ENCODE data around the gene GPX1. TPM values are rescaled to one million over a fixed set of nuclear protein-coding genes. Genes with fewer than 3 reads are reported as not detected.

Gene GPX1
- total RNA-seq, 4 donors from 2014 or later: 155 to 485 (median 274) TPM

- no peaks in the 10 kb centered on the region for H3K27me3 ChIP-seq
- TF ChIP-seq POLR2A (IDR thresholded peaks at IDR 0.05): no peak
- TF ChIP-seq POLR2AphosphoS5 (IDR thresholded peaks at IDR 0.05): no peak
- intact Hi-C loops (cut with DNase I; ENCODE audit: low total_unique reads): no loop called here
- H3K27ac ChIP-seq: no peak overlapping the region
- in situ Hi-C loops (cut with MboI; ENCODE audit: low pct_ligation_motif_present in 1 of 4, low pct_unique_long_range_greater_than_20kb in 1 of 4, low sequenced_read_pairs in 3 of 4): loop anchor here in 2 of 4 donors (25.0 kb wide), 1 partner anchor 113 kb away; the partner anchor contains the start of gene NICN1 (in 2 of the 2)
- peaks cover 0 to 95% (median 26%) of the 10 kb centered on the region in 4 donors for H3K36me3 ChIP-seq
- 94% methylated on average over 7 of the region's 7 CpGs; no CpG with 5 or more reads in 1 of the 2 donors for WGBS, 2 donors (ENCODE audit: low coverage in 1 of 2)
- DNase-seq: no peak
- H3K4me3 ChIP-seq: no peak overlapping the region
- H3K9me3 ChIP-seq: no peaks in the 10 kb centered on the region
- no peaks in the 10 kb centered on the region for H3K4me1 ChIP-seq
Observed at GRCh38 chr3:49324768-49325167, 33.4 kb downstream of the GPX1 start.

DNA sequence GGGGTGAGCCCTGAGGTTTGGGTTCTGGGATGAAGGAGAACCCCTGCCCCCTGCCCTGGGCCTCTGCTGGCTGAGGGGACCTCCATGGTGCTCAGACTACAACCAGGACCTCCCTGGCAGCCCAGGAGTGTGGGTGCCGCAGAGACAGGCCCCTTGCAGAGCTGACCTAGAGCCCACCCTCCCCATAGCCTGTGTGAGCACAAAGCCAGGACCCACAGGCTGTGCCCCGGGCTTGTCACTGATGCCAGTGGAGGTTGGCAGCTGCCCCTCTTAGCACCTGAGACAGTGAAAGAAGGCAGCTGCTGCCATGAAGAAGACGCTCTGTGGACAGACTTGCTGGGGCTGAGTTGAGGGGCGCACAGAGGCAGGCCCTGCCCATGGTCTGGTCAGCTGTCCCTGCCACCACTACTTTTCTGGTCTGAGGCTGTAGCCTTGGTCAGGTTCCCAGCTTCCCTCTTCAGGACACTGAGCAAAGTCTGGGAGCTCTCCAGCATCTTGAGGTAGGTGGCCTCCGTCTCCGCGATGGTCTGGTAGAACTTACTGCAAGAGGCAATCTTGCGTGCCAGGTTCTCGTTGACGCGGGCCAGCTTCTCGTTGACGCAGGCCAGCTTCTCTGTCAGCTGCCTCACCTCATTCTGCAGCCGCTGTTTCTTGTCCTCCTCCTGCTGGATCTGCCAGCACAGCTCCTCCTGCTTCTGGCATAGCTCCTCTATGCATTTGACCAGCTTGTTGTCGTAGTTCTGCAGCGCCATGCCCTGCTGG lies 41.3 kb downstream of the GPX1 start:
- in situ Hi-C loops (cut with MboI; ENCODE audit: low pct_ligation_motif_present in 1 of 4, low pct_unique_long_range_greater_than_20kb in 1 of 4, low sequenced_read_pairs in 3 of 4) (no loop called here), intact Hi-C loops (cut with DNase I; ENCODE audit: low total_unique reads) (no loop called here)
- no peaks in the 10 kb centered on the region for H3K4me1 ChIP-seq
- peaks cover 0 to 46% (median 16%) of the 10 kb centered on the region in 4 donors for H3K36me3 ChIP-seq
- no peaks in the 10 kb centered on the region for H3K9me3 ChIP-seq
- H3K27ac ChIP-seq: peak overlapping the region in 3 of 4 donors; percentile 14 to 58 (median 39)
- peak; percentile 33 for DNase-seq
- H3K27me3 ChIP-seq: no peaks in the 10 kb centered on the region
- H3K4me3 ChIP-seq: no peak overlapping the region
- TF ChIP-seq POLR2AphosphoS5 (IDR thresholded peaks at IDR 0.05): peak in 2 of 3 donors; percentile 54 to 85
- TF ChIP-seq POLR2A (IDR thresholded peaks at IDR 0.05): no peak
- 83 to 96% methylated on average over 3 to 16 of the region's 16 CpGs for WGBS, 2 donors (ENCODE audit: low coverage in 1 of 2)

GRCh38 chr3:49313896-49314688 lies 44.1 kb downstream of the GPX1 start:
- in situ Hi-C loops (cut with MboI; ENCODE audit: low pct_ligation_motif_present in 1 of 4, low pct_unique_long_range_greater_than_20kb in 1 of 4, low sequenced_read_pairs in 3 of 4): no loop called here
- H3K4me1 ChIP-seq: no peaks in the 10 kb centered on the region
- H3K27me3 ChIP-seq: no peaks in the 10 kb centered on the region
- H3K27ac ChIP-seq: no peak overlapping the region
- whole genome bisulfite sequencing, 2 donors (ENCODE audit: low coverage in 1 of 2): 94 to 100% methylated on average over 1 of the region's 1 CpG
- H3K36me3 ChIP-seq: peaks cover 0 to 39% (median 18%) of the 10 kb centered on the region in 4 donors
- TF ChIP-seq POLR2AphosphoS5 (IDR thresholded peaks at IDR 0.05): no peak
- TF ChIP-seq, protein P1, sequence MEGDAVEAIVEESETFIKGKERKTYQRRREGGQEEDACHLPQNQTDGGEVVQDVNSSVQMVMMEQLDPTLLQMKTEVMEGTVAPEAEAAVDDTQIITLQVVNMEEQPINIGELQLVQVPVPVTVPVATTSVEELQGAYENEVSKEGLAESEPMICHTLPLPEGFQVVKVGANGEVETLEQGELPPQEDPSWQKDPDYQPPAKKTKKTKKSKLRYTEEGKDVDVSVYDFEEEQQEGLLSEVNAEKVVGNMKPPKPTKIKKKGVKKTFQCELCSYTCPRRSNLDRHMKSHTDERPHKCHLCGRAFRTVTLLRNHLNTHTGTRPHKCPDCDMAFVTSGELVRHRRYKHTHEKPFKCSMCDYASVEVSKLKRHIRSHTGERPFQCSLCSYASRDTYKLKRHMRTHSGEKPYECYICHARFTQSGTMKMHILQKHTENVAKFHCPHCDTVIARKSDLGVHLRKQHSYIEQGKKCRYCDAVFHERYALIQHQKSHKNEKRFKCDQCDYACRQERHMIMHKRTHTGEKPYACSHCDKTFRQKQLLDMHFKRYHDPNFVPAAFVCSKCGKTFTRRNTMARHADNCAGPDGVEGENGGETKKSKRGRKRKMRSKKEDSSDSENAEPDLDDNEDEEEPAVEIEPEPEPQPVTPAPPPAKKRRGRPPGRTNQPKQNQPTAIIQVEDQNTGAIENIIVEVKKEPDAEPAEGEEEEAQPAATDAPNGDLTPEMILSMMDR (IDR thresholded peaks at IDR 0.05): no peak
- no peak for DNase-seq
- H3K4me3 ChIP-seq: no peak overlapping the region
- no peaks in the 10 kb centered on the region for H3K9me3 ChIP-seq
- intact Hi-C loops (cut with DNase I; ENCODE audit: low total_unique reads): loop anchor here (5.0 kb wide), 1 partner anchor 1042 kb away; no protein-coding TSS in a partner anchor

DNA sequence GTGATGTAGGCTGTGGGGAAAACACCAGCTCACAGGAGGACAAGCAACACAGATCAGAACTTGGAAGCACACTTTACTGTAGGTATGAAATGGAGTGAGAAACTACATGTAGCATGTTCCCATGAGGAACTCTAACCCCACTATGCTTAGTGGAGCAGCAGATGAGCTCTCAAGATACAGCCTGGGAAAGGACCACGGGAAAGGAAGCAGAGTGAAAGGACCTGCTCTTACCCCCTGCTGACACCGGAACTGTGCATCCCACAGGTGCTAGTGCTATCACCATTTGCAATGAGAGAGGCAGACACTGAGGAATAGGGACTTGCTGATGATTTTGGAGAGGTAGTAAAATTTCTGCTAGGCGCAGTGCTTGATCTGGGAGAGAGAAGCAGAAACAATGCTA lies 46.9 kb downstream of the GPX1 start:
- Histone ChIP-seq H3K36me3 (peaks cover 0 to 30% (median 14%) of the 10 kb centered on the region in 4 donors), H3K27me3 (no peaks in the 10 kb centered on the region), H3K27ac (no peak overlapping the region), H3K4me1 (no peaks in the 10 kb centered on the region), H3K9me3 (no peaks in the 10 kb centered on the region), H3K4me3 (no peak overlapping the region)
- 96 to 98% methylated on average over 3 of the region's 3 CpGs for WGBS, 2 donors (ENCODE audit: low coverage in 1 of 2)
- TF ChIP-seq, protein P1 (IDR thresholded peaks at IDR 0.05): no peak
- TF ChIP-seq POLR2A (IDR thresholded peaks at IDR 0.05) (no peak), POLR2AphosphoS5 (IDR thresholded peaks at IDR 0.05) (no peak), EP300 (IDR thresholded peaks at IDR 0.05; ENCODE audit: low read depth) (no peak)
- in situ Hi-C loops (cut with MboI; ENCODE audit: low pct_ligation_motif_present in 1 of 4, low pct_unique_long_range_greater_than_20kb in 1 of 4, low sequenced_read_pairs in 3 of 4): no loop called here
- no peak for DNase-seq
- intact Hi-C loops (cut with DNase I; ENCODE audit: low total_unique reads): loop anchor here (5.0 kb wide), 1 partner anchor 1039 kb away; no protein-coding TSS in a partner anchor

GRCh38 chr3:49310677-49311076 lies 47.5 kb downstream of the GPX1 start:
- intact Hi-C loops (cut with DNase I; ENCODE audit: low total_unique reads): loop anchor here (5.0 kb wide), 1 partner anchor 1038 kb away; no protein-coding TSS in a partner anchor
- Histone ChIP-seq H3K4me1 (no peaks in the 10 kb centered on the region), H3K9me3 (no peaks in the 10 kb centered on the region), H3K4me3 (no peak overlapping the region), H3K36me3 (peaks cover 0 to 35% (median 12%) of the 10 kb centered on the region in 4 donors), H3K27me3 (no peaks in the 10 kb centered on the region), H3K27ac (no peak overlapping the region)
- TF ChIP-seq POLR2A (IDR thresholded peaks at IDR 0.05) (no peak), EP300 (IDR thresholded peaks at IDR 0.05; ENCODE audit: low read depth) (no peak), POLR2AphosphoS5 (IDR thresholded peaks at IDR 0.05) (no peak)
- TF ChIP-seq, protein P1 (IDR thresholded peaks at IDR 0.05): no peak
- 94 to 100% methylated on average over 1 of the region's 1 CpG for WGBS, 2 donors (ENCODE audit: low coverage in 1 of 2)
- DNase-seq: no peak
- in situ Hi-C loops (cut with MboI; ENCODE audit: low pct_ligation_motif_present in 1 of 4, low pct_unique_long_range_greater_than_20kb in 1 of 4, low sequenced_read_pairs in 3 of 4): no loop called here
